Heart left ventricle (tissue), 16 donors: ENCODE measurements around the gene FFAR3. TPM values are rescaled to one million over a fixed set of nuclear protein-coding genes. Genes with fewer than 3 reads are reported as not detected.
A peak's percentile ranks its signal among the peaks of the same experiment; 100 is the strongest.

Experiments
- ATAC-seq, 4 donors: fragments of 200-7000 bp; cut with Tn5 transposase; one replicate each; pipeline ENCODE4 v1.9.1; 2020 to 2022; ENCODE audit warnings: moderate library complexity in 4 of 4, mild to moderate bottlenecking in 3 of 4, moderate number of reproducible peaks in 1 of 4
- DNase-seq, 5 donors: peaks; one replicate each; pipeline ENCODE4 v3.0.0-alpha.2; 2020
- H3K27ac ChIP-seq, 12 donors: fragments of 200-600 bp; sonication (generic) in 4 of 12; one replicate each; pipeline versions ENCODE4 v1.5.0 to v1.8.0; 2016 to 2022; ENCODE audit warnings: mild to moderate bottlenecking in 2 of 12
- H3K27me3 ChIP-seq, 9 donors: fragments of 200-600 bp; sonication (generic) in 2 of 9; one replicate each; pipeline versions ENCODE4 v1.5.1 to v1.8.0; 2016 to 2022; ENCODE audit warnings: mild to moderate bottlenecking in 3 of 9
- H3K36me3 ChIP-seq, 9 donors: fragments of 200-600 bp; sonication (generic) in 2 of 9; one replicate each; pipeline versions ENCODE4 v1.5.0 to v1.8.0; 2018 to 2022; ENCODE audit warnings: mild to moderate bottlenecking in 2 of 9
- H3K4me1 ChIP-seq, 12 donors: fragments of 200-600 bp; sonication (generic) in 4 of 12; one replicate each; pipeline versions ENCODE4 v1.5.0 to v1.8.0; 2016 to 2022; ENCODE audit warnings: mild to moderate bottlenecking in 3 of 12
- H3K4me3 ChIP-seq, 12 donors: fragments of 200-600 bp; sonication (generic) in 4 of 12; one replicate each; pipeline versions ENCODE4 v1.5.0 to v1.8.0; 2017 to 2022; ENCODE audit warnings: mild to moderate bottlenecking in 9 of 12, moderate library complexity in 4 of 12
- H3K9me3 ChIP-seq, 12 donors: fragments of 200-600 bp; sonication (generic) in 4 of 12; one replicate each; pipeline versions ENCODE4 v1.5.0 to v1.8.0; 2016 to 2022; ENCODE audit warnings: mild to moderate bottlenecking in 1 of 12
- CTCF ChIP-seq, 12 donors: fragments of 200-600 bp; sonication (generic) in 4 of 12; IDR thresholded peaks; one replicate each; pipeline versions ENCODE4 v1.5.0 to v1.8.0; 2018 to 2022; ENCODE audit warnings: antibody characterized with exemption in 12 of 12, mild to moderate bottlenecking in 5 of 12
- POLR2A ChIP-seq, 2 donors: fragments of 450-650 bp; IDR thresholded peaks; one replicate each; pipeline ENCODE4 v1.6.1; 2017; ENCODE audit warnings: antibody characterized with exemption in 2 of 2, mild to moderate bottlenecking in 2 of 2, moderate library complexity in 2 of 2
- WGBS, 4 donors: extraction: QIAGEN DNeasy Blood & Tissue Kit in 2 of 4; methylation state at CpG; one replicate each; pipeline versions ENCODE4 v1.1.5 to v1.1.7; 2013 to 2018; 5-methylcytosine and 5-hydroxymethylcytosine counted together
- intact Hi-C, 10 donors: fragments of 100-400 bp; cut with DNase I; formaldehyde crosslinking; loops; one replicate each; pipeline versions ENCODE4 v1.11.1 to v1.14.2; 2022
- polyA plus RNA-seq, 2 donors: library from polyadenylated mRNA; stranded (reverse); fragments of 200-250 nt; gene quantifications; one replicate each; pipeline ENCODE4 v1.2.3, GENCODE V29; 2013
- total RNA-seq, 9 donors: library from RNA; depleted of rRNA in 2 of 9; stranded (reverse); fragments of >200 nt in 2 of 9; fragmentation: NEBNext Ultra II Directional in 3 of 9; extraction: Animal tissue kit (Norgen Biotek cat#: 25700) in 3 of 9; gene quantifications; one replicate each; pipeline versions ENCODE4 v1.1.0 to v1.2.4, GENCODE V29; 2016 to 2023
- donor health status: ischemic (EF 13 %, LVEDD 7.1; RV severe dilation, severe dysfunction).
- donor health status: healthy with polysubstance abuse.
- donor health status: DM: no; HTN: yes; CAD: no.
- donor health status: DM: no; HTN: no; CAD: no.
- donor health status: ischemic (EF 25% LVEDD 6.9; RV normal size, moderate dysfunction).
- donor health status: ischemic (EF 25% LVEDD 5.7; RV mildly dilated, moderate dysfunction).
- donor health status: healthy.
- donor health status: DM: yes; HTN: yes; CAD: no.
- donor health status: ischemic (EF 35%, LVEDD 5.7; RV mildly dilated, moderate dysfunction).
- donor health status: nonischemic (EF 11% LVEDD 7.7; RV severe dilation, severe dysfunction).
- donor health status: DM: yes; HTN: yes; CAD: no.
- donor health status: PGD.
- donor health status: ischemic (EF 29% LVEDD 5.4; RV normal size, mild dysfunction).
- donor health status: nonischemic (EF 23%, LVEDD 6.1; RV moderate dilation, normal function).

The FFAR3 gene
- total and polyA plus RNA-seq, 11 donors, result 0.11 to 0.96 (median 0.15) TPM; not detected in 8

GRCh38 chr19:35396240-35396885, 38.1 kb downstream of the FFAR3 start:
- Histone ChIP-seq H3K27ac (no peak overlapping the region), H3K4me3 (no peak overlapping the region), H3K27me3 (no peaks in the 10 kb centered on the region), H3K36me3 (no peaks in the 10 kb centered on the region), H3K9me3 (no peaks in the 10 kb centered on the region), H3K4me1 (peaks cover 0 to 10% (median 0%) of the 10 kb centered on the region in 12 donors)
- ATAC-seq (no peak), DNase-seq (no peak)
- WGBS, 4 donors, result 91 to 95% (median 93%) methylated on average over 14 of the region's 14 CpGs
- intact Hi-C loops, result no loop called here
- TF ChIP-seq POLR2A (IDR thresholded peaks at IDR 0.05) (no peak), CTCF (IDR thresholded peaks at IDR 0.05) (no peak)

- intact Hi-C loops, result no loop called here
- no peaks in the 10 kb centered on the region for H3K27me3 ChIP-seq
- H3K4me3 ChIP-seq, result no peak overlapping the region
- DNase-seq, result no peak
- WGBS, 4 donors, result 54 to 69% (median 63%) methylated on average over 6 of the region's 6 CpGs
- H3K27ac ChIP-seq, result no peak overlapping the region
- ATAC-seq, result no peak
- H3K4me1 ChIP-seq, result peaks cover 0 to 10% (median 0%) of the 10 kb centered on the region in 12 donors
- no peaks in the 10 kb centered on the region for H3K36me3 ChIP-seq
- TF ChIP-seq CTCF (IDR thresholded peaks at IDR 0.05) (no peak), POLR2A (IDR thresholded peaks at IDR 0.05) (no peak)
- H3K9me3 ChIP-seq, result no peaks in the 10 kb centered on the region
These were observed 38.8 kb downstream of the FFAR3 start for GRCh38 chr19:35397064-35397463.

GRCh38 chr19:35398570-35398969, 40.3 kb downstream of the FFAR3 start:
- 88 to 94% (median 90%) methylated on average over 12 of the region's 12 CpGs for WGBS, 4 donors
- Histone ChIP-seq H3K27me3 (no peaks in the 10 kb centered on the region), H3K9me3 (no peaks in the 10 kb centered on the region), H3K27ac (peak overlapping the region in 1 of 12 donors; percentile 42), H3K4me3 (no peak overlapping the region), H3K36me3 (no peaks in the 10 kb centered on the region), H3K4me1 (peaks cover 0 to 18% (median 1%) of the 10 kb centered on the region in 12 donors)
- no peak for ATAC-seq
- intact Hi-C loops, result no loop called here
- no peak for TF ChIP-seq POLR2A (IDR thresholded peaks at IDR 0.05)
- no peak for TF ChIP-seq CTCF (IDR thresholded peaks at IDR 0.05)
- no peak for DNase-seq

- ATAC-seq (peak in 1 of 4 donors; percentile 52), DNase-seq (no peak)
- H3K4me1 ChIP-seq, result peaks cover 0 to 18% (median 1%) of the 10 kb centered on the region in 12 donors
- no peaks in the 10 kb centered on the region for H3K9me3 ChIP-seq
- intact Hi-C loops, result no loop called here
- H3K27me3 ChIP-seq, result no peaks in the 10 kb centered on the region
- no peaks in the 10 kb centered on the region for H3K36me3 ChIP-seq
- WGBS, 4 donors, result 37 to 50% (median 45%) methylated on average over 4 of the region's 4 CpGs
- TF ChIP-seq CTCF (IDR thresholded peaks at IDR 0.05) (no peak), POLR2A (IDR thresholded peaks at IDR 0.05) (no peak)
- no peak overlapping the region for H3K4me3 ChIP-seq
- H3K27ac ChIP-seq, result peak overlapping the region in 1 of 12 donors; percentile 42
These were observed 41.0 kb downstream of the FFAR3 start for GRCh38 chr19:35399231-35399630.
